Measurements from ENCODE around the gene NAGS.
"Not testable (repeated sequence)": the region's sequence is repeated elsewhere in the genome, so short reads cannot be mapped to it uniquely, and the experiment has no call there.

The NAGS gene

GRCh38 chr17:43995150-43995471 is 9.3 kb upstream of the NAGS start:
- Histone ChIP-seq H3K18ac (ENCODE audit: low read length) (no peak overlapping the region), H2AK5ac (ENCODE audit: low read length) (no peak overlapping the region), H3K79me2 (ENCODE audit: control insufficient read depth, insufficient read depth, low read length) (no peaks in the 10 kb centered on the region), H3K4me1 (ENCODE audit: control insufficient read depth, low read depth, low read length) (no peaks in the 10 kb centered on the region), H3K4ac (ENCODE audit: low read depth, low read length) (no peak overlapping the region), H3K56ac (ENCODE audit: low read length) (no peak overlapping the region), H3K4me2 (ENCODE audit: low read length) (no peak overlapping the region), H3K23ac (ENCODE audit: low read length) (no peak overlapping the region), H3K27me3 (ENCODE audit: insufficient read depth, low read length, poor library complexity) (no peaks in the 10 kb centered on the region), H2BK5ac (ENCODE audit: low read length) (no peak overlapping the region), H3K36me3 (ENCODE audit: control insufficient read depth, insufficient read depth, low read length) (no peaks in the 10 kb centered on the region), H4K8ac (ENCODE audit: low read depth, low read length) (no peak overlapping the region), H2BK15ac (replicated peaks; ENCODE audit: low read depth) (no peak overlapping the region), H3K79me1 (ENCODE audit: low read length) (no peaks in the 10 kb centered on the region), H2BK120ac (ENCODE audit: low read depth, low read length) (no peak overlapping the region), H3K27ac (ENCODE audit: low read depth, low read length) (no peak overlapping the region), H4K5ac (ENCODE audit: low read length) (no peak overlapping the region), H3K4me3 (ENCODE audit: low read length) (no peak overlapping the region), H3K9ac (ENCODE audit: low read length) (no peak overlapping the region)
- WGBS (ENCODE audit: extremely low coverage, insufficient coverage, low lambda C conversion rate): no CpG with 5 or more reads among the region's 12 CpGs
- no peak for DNase-seq

- H3K4ac ChIP-seq (ENCODE audit: low read depth, low read length); H3K4me2 ChIP-seq (ENCODE audit: low read length); H3K27me3 ChIP-seq (ENCODE audit: insufficient read depth, low read length, poor library complexity); H3K27ac ChIP-seq (ENCODE audit: low read depth, low read length); H4K5ac ChIP-seq (ENCODE audit: low read length); H4K8ac ChIP-seq (ENCODE audit: low read depth, low read length); H2BK15ac ChIP-seq (replicated peaks; ENCODE audit: low read depth); H2BK120ac ChIP-seq (ENCODE audit: low read depth, low read length); H3K56ac ChIP-seq (ENCODE audit: low read length); H3K23ac ChIP-seq (ENCODE audit: low read length); H3K18ac ChIP-seq (ENCODE audit: low read length); H3K4me1 ChIP-seq (ENCODE audit: control insufficient read depth, low read depth, low read length); H2AK5ac ChIP-seq (ENCODE audit: low read length); H3K79me2 ChIP-seq (ENCODE audit: control insufficient read depth, insufficient read depth, low read length); H3K36me3 ChIP-seq (ENCODE audit: control insufficient read depth, insufficient read depth, low read length); H3K4me3 ChIP-seq (ENCODE audit: low read length); H3K79me1 ChIP-seq (ENCODE audit: low read length); H2BK5ac ChIP-seq (ENCODE audit: low read length); H3K9ac ChIP-seq (ENCODE audit: low read length); DNase-seq: not testable (repeated sequence)
- no CpG with 5 or more reads among the region's 5 CpGs for WGBS (ENCODE audit: extremely low coverage, insufficient coverage, low lambda C conversion rate)
Observed at GRCh38 chr17:43997180-43997579, 7.2 kb upstream of the NAGS start.

- no CpG with 5 or more reads among the region's 3 CpGs for WGBS (ENCODE audit: extremely low coverage, insufficient coverage, low lambda C conversion rate)
Observed at GRCh38 chr17:43998552-43998951, 5.9 kb upstream of the NAGS start.

GRCh38 chr17:43999024-43999423 is 5.4 kb upstream of the NAGS start:
- WGBS (ENCODE audit: extremely low coverage, insufficient coverage, low lambda C conversion rate): no CpG with 5 or more reads among the region's 4 CpGs
- H3K27me3 ChIP-seq (ENCODE audit: insufficient read depth, low read length, poor library complexity): no peaks in the 10 kb centered on the region
- no peak overlapping the region for H3K18ac ChIP-seq (ENCODE audit: low read length)
- H4K5ac ChIP-seq (ENCODE audit: low read length): no peak overlapping the region
- H2BK120ac ChIP-seq (ENCODE audit: low read depth, low read length): no peak overlapping the region
- H3K79me2 ChIP-seq (ENCODE audit: control insufficient read depth, insufficient read depth, low read length): no peaks in the 10 kb centered on the region
- no peaks in the 10 kb centered on the region for H3K79me1 ChIP-seq (ENCODE audit: low read length)
- no peak overlapping the region for H4K8ac ChIP-seq (ENCODE audit: low read depth, low read length)
- H3K56ac ChIP-seq (ENCODE audit: low read length): no peak overlapping the region
- no peak overlapping the region for H3K23ac ChIP-seq (ENCODE audit: low read length)
- no peaks in the 10 kb centered on the region for H3K36me3 ChIP-seq (ENCODE audit: control insufficient read depth, insufficient read depth, low read length)
- no peak overlapping the region for H3K4me3 ChIP-seq (ENCODE audit: low read length)
- H3K27ac ChIP-seq (ENCODE audit: low read depth, low read length): no peak overlapping the region
- no peak overlapping the region for H2AK5ac ChIP-seq (ENCODE audit: low read length)
- no peak overlapping the region for H3K4ac ChIP-seq (ENCODE audit: low read depth, low read length)
- DNase-seq: no peak
- H3K4me2 ChIP-seq (ENCODE audit: low read length): no peak overlapping the region
- no peak overlapping the region for H3K9ac ChIP-seq (ENCODE audit: low read length)
- H2BK5ac ChIP-seq (ENCODE audit: low read length): no peak overlapping the region
- no peak overlapping the region for H2BK15ac ChIP-seq (replicated peaks; ENCODE audit: low read depth)
- H3K4me1 ChIP-seq (ENCODE audit: control insufficient read depth, low read depth, low read length): no peaks in the 10 kb centered on the region

More at GRCh38 chr17:43998552-43998951, 5.9 kb upstream of the NAGS start:
- Histone ChIP-seq H2BK15ac (replicated peaks; ENCODE audit: low read depth) (no peak overlapping the region), H3K79me2 (ENCODE audit: control insufficient read depth, insufficient read depth, low read length) (no peaks in the 10 kb centered on the region), H2AK5ac (ENCODE audit: low read length) (no peak overlapping the region), H3K56ac (ENCODE audit: low read length) (no peak overlapping the region), H2BK5ac (ENCODE audit: low read length) (no peak overlapping the region), H4K8ac (ENCODE audit: low read depth, low read length) (no peak overlapping the region), H3K4me3 (ENCODE audit: low read length) (no peak overlapping the region), H3K4me1 (ENCODE audit: control insufficient read depth, low read depth, low read length) (no peaks in the 10 kb centered on the region), H3K27ac (ENCODE audit: low read depth, low read length) (no peak overlapping the region), H3K23ac (ENCODE audit: low read length) (no peak overlapping the region), H3K36me3 (ENCODE audit: control insufficient read depth, insufficient read depth, low read length) (no peaks in the 10 kb centered on the region), H3K4me2 (ENCODE audit: low read length) (no peak overlapping the region), H3K79me1 (ENCODE audit: low read length) (no peaks in the 10 kb centered on the region), H3K4ac (ENCODE audit: low read depth, low read length) (no peak overlapping the region), H2BK120ac (ENCODE audit: low read depth, low read length) (no peak overlapping the region), H3K18ac (ENCODE audit: low read length) (no peak overlapping the region), H3K27me3 (ENCODE audit: insufficient read depth, low read length, poor library complexity) (no peaks in the 10 kb centered on the region), H4K5ac (ENCODE audit: low read length) (no peak overlapping the region), H3K9ac (ENCODE audit: low read length) (no peak overlapping the region)
- DNase-seq: no peak

GRCh38 chr17:44000141-44000860 is 4.1 kb upstream of the NAGS start:
- H2BK15ac ChIP-seq (replicated peaks; ENCODE audit: low read depth): no peak overlapping the region
- no peak overlapping the region for H2AK5ac ChIP-seq (ENCODE audit: low read length)
- H3K79me1 ChIP-seq (ENCODE audit: low read length): no peaks in the 10 kb centered on the region
- H3K4ac ChIP-seq (ENCODE audit: low read depth, low read length): no peak overlapping the region
- no peak overlapping the region for H3K9ac ChIP-seq (ENCODE audit: low read length)
- no peak overlapping the region for H4K8ac ChIP-seq (ENCODE audit: low read depth, low read length)
- no peak overlapping the region for H4K5ac ChIP-seq (ENCODE audit: low read length)
- H3K4me3 ChIP-seq (ENCODE audit: low read length): no peak overlapping the region
- H3K18ac ChIP-seq (ENCODE audit: low read length): no peak overlapping the region
- H3K27me3 ChIP-seq (ENCODE audit: insufficient read depth, low read length, poor library complexity): peaks cover 3% of the 10 kb centered on the region
- H3K4me1 ChIP-seq (ENCODE audit: control insufficient read depth, low read depth, low read length): no peaks in the 10 kb centered on the region
- no peak overlapping the region for H3K23ac ChIP-seq (ENCODE audit: low read length)
- DNase-seq: no peak
- no peak overlapping the region for H3K27ac ChIP-seq (ENCODE audit: low read depth, low read length)
- no peak overlapping the region for H2BK120ac ChIP-seq (ENCODE audit: low read depth, low read length)
- WGBS (ENCODE audit: extremely low coverage, insufficient coverage, low lambda C conversion rate): no CpG with 5 or more reads among the region's 12 CpGs
- no peak overlapping the region for H3K4me2 ChIP-seq (ENCODE audit: low read length)
- no peaks in the 10 kb centered on the region for H3K79me2 ChIP-seq (ENCODE audit: control insufficient read depth, insufficient read depth, low read length)
- H2BK5ac ChIP-seq (ENCODE audit: low read length): no peak overlapping the region
- no peaks in the 10 kb centered on the region for H3K36me3 ChIP-seq (ENCODE audit: control insufficient read depth, insufficient read depth, low read length)
- no peak overlapping the region for H3K56ac ChIP-seq (ENCODE audit: low read length)

- Histone ChIP-seq H2AK5ac (ENCODE audit: low read length) (no peak overlapping the region), H3K4me2 (ENCODE audit: low read length) (no peak overlapping the region), H4K5ac (ENCODE audit: low read length) (no peak overlapping the region), H3K9ac (ENCODE audit: low read length) (no peak overlapping the region), H3K27me3 (ENCODE audit: insufficient read depth, low read length, poor library complexity) (peaks cover 7% of the 10 kb centered on the region), H2BK15ac (replicated peaks; ENCODE audit: low read depth) (no peak overlapping the region), H3K79me2 (ENCODE audit: control insufficient read depth, insufficient read depth, low read length) (no peaks in the 10 kb centered on the region), H3K36me3 (ENCODE audit: control insufficient read depth, insufficient read depth, low read length) (no peaks in the 10 kb centered on the region), H2BK120ac (ENCODE audit: low read depth, low read length) (no peak overlapping the region), H3K4me1 (ENCODE audit: control insufficient read depth, low read depth, low read length) (no peaks in the 10 kb centered on the region), H2BK5ac (ENCODE audit: low read length) (no peak overlapping the region), H4K8ac (ENCODE audit: low read depth, low read length) (no peak overlapping the region), H3K56ac (ENCODE audit: low read length) (no peak overlapping the region), H3K79me1 (ENCODE audit: low read length) (no peaks in the 10 kb centered on the region), H3K4me3 (ENCODE audit: low read length) (no peak overlapping the region), H3K23ac (ENCODE audit: low read length) (no peak overlapping the region), H3K27ac (ENCODE audit: low read depth, low read length) (no peak overlapping the region), H3K4ac (ENCODE audit: low read depth, low read length) (no peak overlapping the region), H3K18ac (ENCODE audit: low read length) (no peak overlapping the region)
- no CpG with 5 or more reads among the region's 6 CpGs for WGBS (ENCODE audit: extremely low coverage, insufficient coverage, low lambda C conversion rate)
- no peak for DNase-seq
Observed at GRCh38 chr17:44000871-44001460, 3.5 kb upstream of the NAGS start.

Data from mesendoderm (in vitro differentiated cells).